CD4-positive, alpha-beta T cell treated with Interleukin-6 for 4 hours (primary cell): Measurements from ENCODE around the gene CD300LG.
"Not testable (repeated sequence)": the region's sequence is repeated elsewhere in the genome, so short reads cannot be mapped to it uniquely, and the experiment has no call there.

Experiments used
- DNase-seq: peaks from one replicate; pipeline ENCODE4 v3.0.0-alpha.2; 2020; ENCODE audit warnings: mixed read lengths

The CD300LG gene, protein sequence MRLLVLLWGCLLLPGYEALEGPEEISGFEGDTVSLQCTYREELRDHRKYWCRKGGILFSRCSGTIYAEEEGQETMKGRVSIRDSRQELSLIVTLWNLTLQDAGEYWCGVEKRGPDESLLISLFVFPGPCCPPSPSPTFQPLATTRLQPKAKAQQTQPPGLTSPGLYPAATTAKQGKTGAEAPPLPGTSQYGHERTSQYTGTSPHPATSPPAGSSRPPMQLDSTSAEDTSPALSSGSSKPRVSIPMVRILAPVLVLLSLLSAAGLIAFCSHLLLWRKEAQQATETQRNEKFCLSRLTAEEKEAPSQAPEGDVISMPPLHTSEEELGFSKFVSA

DNA sequence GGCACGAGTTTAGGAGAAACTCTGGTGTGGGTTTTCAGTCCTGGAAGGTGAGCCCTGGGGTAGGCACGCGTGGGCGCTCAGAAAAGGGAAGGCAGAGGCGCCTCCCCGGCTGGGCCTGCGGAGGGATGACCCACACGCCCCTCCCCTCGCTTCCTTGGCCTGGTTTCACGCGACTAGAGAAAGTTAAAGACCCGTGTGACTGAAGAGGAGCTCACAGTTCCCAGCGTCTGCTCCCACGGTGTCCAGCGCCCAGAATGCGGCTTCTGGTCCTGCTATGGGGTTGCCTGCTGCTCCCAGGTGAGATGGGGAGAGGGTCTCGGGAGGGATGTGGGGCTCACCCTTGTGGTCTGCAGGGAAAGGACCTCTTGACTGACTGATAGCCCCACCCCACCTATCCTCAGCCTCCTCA, at the start of gene CD300LG:
Gene CD300LG (plus strand): TSS at position 214 of the 409 bp plus-strand sequence. CDS start 41 bp downstream, at position 255.
- DNase-seq: no peak

GRCh38 chr17:43798024-43798423, 49.0 kb upstream of the CD300LG start:
- DNase-seq: not testable (repeated sequence)

DNA sequence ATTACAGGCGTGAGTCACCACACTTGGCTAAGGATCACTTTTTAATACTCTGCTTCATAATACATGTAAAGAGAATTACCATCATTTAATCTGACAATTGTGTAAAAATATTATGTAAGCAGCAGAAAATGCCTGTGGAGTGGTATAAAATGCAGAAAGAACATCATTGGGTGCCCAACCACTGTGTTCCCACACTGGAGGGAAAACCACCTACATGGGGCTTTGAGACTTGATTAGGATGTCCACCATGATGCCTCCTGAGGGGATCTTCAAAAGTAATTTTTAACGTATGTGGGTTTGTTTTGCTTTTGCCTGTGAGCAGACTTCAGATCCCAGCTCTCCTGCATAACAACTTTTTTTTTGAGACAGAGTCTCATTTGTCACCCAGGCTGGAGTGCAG, 47.9 kb upstream of the CD300LG start:
- no peak for DNase-seq

GRCh38 chr17:43800736-43801135, 46.2 kb upstream of the CD300LG start:
- DNase-seq: no peak

- DNase-seq: no peak
Observed at GRCh38 chr17:43801844-43802243, 45.1 kb upstream of the CD300LG start.

- DNase-seq: no peak
Observed at GRCh38 chr17:43803758-43804157, 43.2 kb upstream of the CD300LG start.

DNA sequence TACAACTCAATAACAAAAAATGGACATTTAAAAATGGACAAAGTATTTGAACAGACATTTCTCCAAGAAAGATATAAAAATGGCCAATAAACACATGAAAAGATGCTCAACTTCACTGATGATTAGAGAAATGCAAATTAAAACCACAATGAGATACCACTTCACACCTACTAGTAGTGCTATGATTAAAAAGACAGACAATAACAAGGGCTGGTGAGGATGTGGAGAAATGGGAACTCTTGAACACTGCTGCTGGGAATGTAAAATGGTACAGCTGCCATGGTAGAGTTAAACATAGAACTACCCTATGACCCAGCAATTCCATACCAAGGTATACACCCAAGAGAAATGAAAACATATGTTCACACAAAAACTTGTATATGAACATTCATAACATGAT, 41.9 kb upstream of the CD300LG start:
- DNase-seq: no peak

GRCh38 chr17:43808076-43808475, 38.9 kb upstream of the CD300LG start:
- no peak for DNase-seq

DNA sequence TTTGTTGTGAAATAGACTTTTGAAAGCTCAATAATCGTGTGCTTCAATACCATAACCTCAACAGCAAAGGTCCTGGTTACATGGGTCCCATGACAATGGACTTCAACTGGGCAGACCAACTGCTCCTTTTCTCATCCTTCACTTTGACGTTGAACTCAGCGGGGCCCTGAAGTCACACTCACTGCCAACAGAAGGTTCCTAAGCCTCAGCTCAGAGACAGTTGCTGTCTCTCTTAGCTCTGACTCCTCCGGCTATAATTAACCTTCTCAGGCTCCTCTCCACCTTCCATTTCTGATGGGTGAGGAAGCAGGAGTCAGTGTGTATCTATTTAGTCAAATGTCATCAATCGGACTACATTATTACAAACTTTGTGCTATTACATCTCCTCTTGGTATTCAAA, 37.9 kb upstream of the CD300LG start:
- no peak for DNase-seq

DNA sequence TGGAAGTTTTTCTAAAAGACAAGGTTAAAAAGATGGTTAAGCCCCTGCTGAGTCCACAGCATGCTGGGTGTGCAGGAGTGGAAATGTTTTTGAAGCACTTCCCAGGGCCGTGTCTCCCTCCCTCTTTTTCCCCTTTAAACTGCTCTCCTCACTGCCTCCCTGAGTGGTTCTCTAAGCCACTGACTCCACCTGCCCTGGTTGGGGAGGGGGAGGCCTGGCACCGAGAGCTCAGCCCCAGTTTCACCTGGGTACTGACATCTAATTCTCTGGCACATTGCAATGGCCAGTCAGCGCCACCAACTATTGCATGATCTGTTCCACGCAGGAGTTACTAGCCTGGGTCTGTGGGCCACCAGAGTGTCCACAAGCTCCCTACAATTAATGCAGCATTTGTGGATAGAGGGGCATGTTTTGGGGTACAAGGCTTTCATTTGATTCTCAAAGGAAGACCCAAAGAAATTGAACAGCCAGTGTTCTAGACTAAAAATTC, 36.7 kb upstream of the CD300LG start:
- DNase-seq: no peak

- DNase-seq: no peak
Observed at GRCh38 chr17:43810823-43811222, 36.2 kb upstream of the CD300LG start.

GRCh38 chr17:43812396-43813265, 34.3 kb upstream of the CD300LG start:
- no peak for DNase-seq

DNA sequence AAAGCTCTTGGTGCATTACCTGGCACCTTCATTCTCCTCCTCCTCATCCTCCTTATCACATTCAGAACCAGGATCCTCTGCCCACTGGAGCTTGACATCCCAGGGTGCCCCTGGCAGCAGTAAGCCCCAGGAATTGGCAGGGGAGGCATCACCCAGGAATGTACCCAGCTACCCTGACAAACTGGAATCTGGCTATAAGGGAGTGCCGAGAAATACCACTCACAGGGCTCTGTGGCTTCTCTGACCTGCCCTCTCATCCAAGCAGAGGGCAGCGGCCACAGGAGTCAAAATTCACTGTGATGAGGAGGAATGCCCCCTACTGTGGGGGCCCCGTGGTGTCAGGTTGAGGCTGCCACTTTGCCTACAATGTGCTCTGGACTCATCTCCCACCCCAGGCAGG, 33.6 kb upstream of the CD300LG start:
- no peak for DNase-seq

DNA sequence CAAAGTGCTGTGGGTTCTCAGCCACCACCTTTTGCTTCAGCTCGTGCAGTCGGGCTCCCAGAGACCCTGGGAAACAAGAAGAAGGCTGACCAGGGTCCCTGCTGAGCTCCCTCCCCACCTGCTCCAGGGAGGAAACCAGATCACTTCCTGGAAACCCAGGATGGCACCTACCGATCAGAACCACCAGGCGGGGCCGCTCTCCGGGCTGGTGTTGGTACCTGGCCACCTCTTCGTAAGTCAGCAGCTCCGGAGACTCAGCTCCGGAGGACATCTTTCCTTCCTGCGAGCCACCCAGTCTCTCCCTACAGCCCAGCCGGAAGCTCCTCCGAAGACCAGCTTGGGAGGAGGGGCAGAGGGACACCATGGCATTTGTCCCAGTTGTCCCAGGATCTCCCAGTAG, 33.0 kb upstream of the CD300LG start:
- DNase-seq: no peak

GRCh38 chr17:43814714-43815113, 32.3 kb upstream of the CD300LG start:
- DNase-seq: no peak

- no peak for DNase-seq
Observed at GRCh38 chr17:43816336-43817320, 30.3 kb upstream of the CD300LG start.

DNA sequence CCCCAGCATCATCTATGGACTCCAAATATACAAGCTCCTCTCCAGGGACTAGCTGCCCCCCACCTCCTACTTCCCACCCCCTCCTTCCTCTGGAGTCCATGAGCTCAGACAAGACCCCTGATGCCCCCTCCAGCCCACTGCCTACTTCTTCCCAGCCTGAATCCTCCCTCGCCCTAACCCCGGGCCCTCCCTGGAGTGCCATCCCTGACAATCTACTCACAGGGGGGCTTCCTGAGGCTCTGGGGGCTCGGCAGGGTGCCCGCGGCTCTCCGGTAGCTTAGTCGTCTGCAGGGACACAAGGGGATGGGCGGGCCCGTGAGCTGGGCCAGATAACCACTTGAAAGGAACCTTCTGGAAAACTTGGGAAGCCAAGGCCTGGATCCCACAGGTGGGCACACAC, 29.1 kb upstream of the CD300LG start:
- no peak for DNase-seq

DNA sequence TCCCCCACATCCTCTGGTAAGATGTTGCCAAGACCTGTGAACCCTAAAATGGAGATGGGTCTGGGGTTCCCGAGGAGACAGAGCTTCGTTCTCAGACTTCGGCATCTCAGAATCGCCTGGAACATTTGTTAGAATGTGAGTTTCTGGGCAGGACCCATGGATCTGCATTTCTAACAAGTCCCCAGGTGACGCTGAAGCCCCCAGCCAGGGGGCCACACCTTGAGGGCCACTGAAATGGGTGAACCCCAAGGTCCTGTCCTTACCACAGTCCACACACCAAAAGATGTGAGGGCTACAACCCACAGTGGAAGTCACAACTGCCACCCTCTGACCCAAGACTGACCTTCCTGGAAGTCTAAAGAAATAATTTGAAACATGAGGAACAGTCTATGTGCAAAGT, 28.0 kb upstream of the CD300LG start:
- no peak for DNase-seq

DNA sequence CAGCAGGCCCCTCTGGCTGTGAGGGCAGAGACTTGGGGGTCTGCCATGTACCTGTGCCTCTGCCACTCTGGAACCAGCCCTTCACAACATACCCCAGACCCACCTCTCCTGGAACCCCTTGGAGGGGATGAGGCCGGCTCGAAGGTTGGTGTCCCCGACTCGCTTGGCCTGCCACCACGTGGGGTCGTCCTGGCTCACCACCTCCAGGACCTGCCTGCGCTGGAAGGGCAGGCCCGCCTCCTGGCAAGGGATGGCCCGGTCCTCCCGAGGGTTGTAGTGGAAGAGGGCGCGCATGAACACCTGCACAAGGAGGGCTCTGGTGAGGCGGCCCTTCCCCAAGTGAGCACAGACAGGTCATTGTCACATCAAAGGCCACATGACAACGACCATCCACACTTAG, 26.2 kb upstream of the CD300LG start:
- no peak for DNase-seq

- DNase-seq: no peak
Observed at GRCh38 chr17:43822570-43823190, 24.3 kb upstream of the CD300LG start.

GRCh38 chr17:43823350-43824084, 23.5 kb upstream of the CD300LG start:
- DNase-seq: no peak

DNA sequence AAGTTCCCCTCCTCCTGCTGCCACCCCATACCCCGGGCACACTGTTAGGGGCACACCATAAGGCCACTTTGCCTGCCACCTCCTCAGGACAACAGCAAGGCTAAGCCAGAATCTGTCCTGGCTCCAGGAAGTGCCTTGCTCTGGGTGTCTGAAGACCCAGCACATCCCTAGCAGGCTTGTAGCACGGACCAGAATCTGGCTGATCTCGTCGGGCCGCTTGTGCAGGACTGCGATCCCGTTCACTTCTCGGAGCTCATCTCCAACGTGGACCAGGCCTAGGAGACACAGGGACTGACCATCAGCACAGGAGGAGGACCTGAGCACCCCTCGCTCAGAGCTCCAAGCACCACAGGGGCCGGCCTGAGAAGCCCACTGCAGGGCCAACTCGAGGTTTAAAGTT, 21.4 kb upstream of the CD300LG start:
- DNase-seq: no peak
